ENCODE measurements around the gene MESD. TPM values are rescaled to one million over a fixed set of nuclear protein-coding genes. Genes with fewer than 3 reads are reported as not detected.

MESD gene
- total RNA-seq, 5 donors from 2014 or later (not counting 1 experiment from before 2014, with no cell fraction given): 17.7 to 32.8 (median 30.7) TPM

DNA sequence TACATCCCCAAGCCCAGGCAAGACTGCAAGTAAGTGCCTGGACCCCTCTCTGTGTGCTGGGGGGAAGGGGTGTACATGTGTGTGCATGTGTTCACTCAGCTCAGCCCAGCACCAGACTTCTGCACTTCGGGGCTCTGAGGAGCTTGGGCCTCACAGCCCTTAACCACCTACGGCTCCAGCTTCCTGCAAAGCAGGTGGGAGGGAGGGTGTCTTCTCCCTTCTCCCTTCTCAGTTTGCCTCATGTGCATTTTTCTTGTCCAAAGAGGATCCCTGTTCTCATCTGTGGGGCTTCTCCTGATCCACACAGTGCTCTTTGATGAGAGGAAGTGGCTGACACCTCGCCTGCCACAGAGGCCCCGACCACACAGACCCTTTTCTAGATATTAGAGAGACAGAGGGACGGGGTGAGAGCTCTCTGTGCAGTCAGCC, 69.3 kb downstream of the MESD start:
- CTCF ChIA-PET: no interaction called here
- no peak overlapping the region for H3K27ac ChIP-seq (ENCODE audit: low read length)
- POLR2A ChIA-PET: no interaction called here
- H3K27ac Mint-ChIP-seq: no peak overlapping the region
- no peak for DNase-seq
- no peaks in the 10 kb centered on the region for H3K9me3 ChIP-seq
- peaks cover 13 to 23% (median 18%) of the 10 kb centered on the region in 3 donors for H3K4me1 Mint-ChIP-seq
- no peaks in the 10 kb centered on the region for H3K36me3 ChIP-seq (ENCODE audit: control insufficient read depth in 2 of 2, extremely low read depth in 1 of 2, insufficient read depth in 1 of 2, low read length in 1 of 2)
- H3K9me3 Mint-ChIP-seq: no peaks in the 10 kb centered on the region
- ATAC-seq (replicated peaks in 1 of 4): peak in 3 of 4 experiments; percentile 24 to 40 (median 31)
- H3K27me3 Mint-ChIP-seq: no peaks in the 10 kb centered on the region
- no peak overlapping the region for H3K4me3 ChIP-seq (ENCODE audit: control insufficient read depth in 1 of 2, extremely low read depth in 1 of 2, low read length in 1 of 2)
- H3K4me3 Mint-ChIP-seq: no peak overlapping the region
- WGBS (ENCODE audit: insufficient coverage): no CpG with 5 or more reads among the region's 5 CpGs
- H3K4me1 ChIP-seq (ENCODE audit: control insufficient read depth in 1 of 2, extremely low read depth in 1 of 2, insufficient read depth in 2 of 2, low read length in 2 of 2): peaks cover 2 to 18% of the 10 kb centered on the region in 2 experiments
- peaks cover 14% of the 10 kb centered on the region for H3K36me3 Mint-ChIP-seq
- H3K27me3 ChIP-seq (replicated peaks in 1 of 2; ENCODE audit: control insufficient read depth in 2 of 2, extremely low read depth in 1 of 2, insufficient read depth in 2 of 2, low read length in 1 of 2): no peaks in the 10 kb centered on the region

DNA sequence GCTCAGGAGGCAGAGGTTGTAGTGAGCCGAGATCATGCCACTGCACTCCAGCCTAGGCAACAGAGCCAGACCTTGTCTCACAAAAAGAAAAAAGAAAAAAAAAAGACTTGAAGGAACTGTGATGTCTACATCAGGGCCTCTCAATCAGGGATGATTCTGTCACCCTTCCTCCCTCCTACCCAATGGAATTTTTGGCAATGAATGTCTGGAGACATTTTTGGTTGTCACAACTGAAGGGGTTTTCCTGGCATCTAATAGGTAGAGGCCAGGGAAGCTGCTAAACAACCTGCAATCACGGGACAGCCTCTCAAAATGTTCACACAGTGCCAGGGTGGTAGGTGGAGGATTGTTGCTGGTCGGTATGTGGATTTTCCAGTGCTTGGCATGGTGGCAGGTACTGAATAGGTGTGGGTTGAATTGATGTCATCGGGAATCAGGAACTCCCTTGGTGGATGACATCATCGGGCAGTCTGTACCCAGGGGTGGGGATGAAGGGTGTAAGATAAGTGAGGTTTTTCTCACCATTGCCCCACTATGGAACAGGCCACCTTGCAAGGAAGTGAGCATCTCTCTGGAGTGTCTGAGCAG, 71.3 kb downstream of the MESD start:
- 100% methylated on average over 1 of the region's 5 CpGs for WGBS (ENCODE audit: insufficient coverage)
- no peaks in the 10 kb centered on the region for H3K36me3 ChIP-seq (ENCODE audit: control insufficient read depth in 2 of 2, extremely low read depth in 1 of 2, insufficient read depth in 1 of 2, low read length in 1 of 2)
- Mint-ChIP-seq H3K36me3 (peaks cover 12% of the 10 kb centered on the region), H3K27ac (no peak overlapping the region), H3K9me3 (no peaks in the 10 kb centered on the region), H3K4me3 (no peak overlapping the region), H3K4me1 (peaks cover 13 to 23% (median 18%) of the 10 kb centered on the region in 3 donors), H3K27me3 (no peaks in the 10 kb centered on the region)
- H3K27me3 ChIP-seq (replicated peaks in 1 of 2; ENCODE audit: control insufficient read depth in 2 of 2, extremely low read depth in 1 of 2, insufficient read depth in 2 of 2, low read length in 1 of 2): no peaks in the 10 kb centered on the region
- H3K4me3 ChIP-seq (ENCODE audit: control insufficient read depth in 1 of 2, extremely low read depth in 1 of 2, low read length in 1 of 2): no peak overlapping the region
- H3K9me3 ChIP-seq: no peaks in the 10 kb centered on the region
- ATAC-seq (replicated peaks in 1 of 4): no peak
- peaks cover 2 to 18% of the 10 kb centered on the region in 2 experiments for H3K4me1 ChIP-seq (ENCODE audit: control insufficient read depth in 1 of 2, extremely low read depth in 1 of 2, insufficient read depth in 2 of 2, low read length in 2 of 2)
- DNase-seq: no peak
- ChIA-PET CTCF (no interaction called here), POLR2A (interaction anchor here in 1 of 2 donors (0.6 kb wide), 1 partner anchor 1804 kb away, joined by 6 read pairs; no protein-coding TSS in a partner anchor)
- H3K27ac ChIP-seq (ENCODE audit: low read length): no peak overlapping the region

DNA sequence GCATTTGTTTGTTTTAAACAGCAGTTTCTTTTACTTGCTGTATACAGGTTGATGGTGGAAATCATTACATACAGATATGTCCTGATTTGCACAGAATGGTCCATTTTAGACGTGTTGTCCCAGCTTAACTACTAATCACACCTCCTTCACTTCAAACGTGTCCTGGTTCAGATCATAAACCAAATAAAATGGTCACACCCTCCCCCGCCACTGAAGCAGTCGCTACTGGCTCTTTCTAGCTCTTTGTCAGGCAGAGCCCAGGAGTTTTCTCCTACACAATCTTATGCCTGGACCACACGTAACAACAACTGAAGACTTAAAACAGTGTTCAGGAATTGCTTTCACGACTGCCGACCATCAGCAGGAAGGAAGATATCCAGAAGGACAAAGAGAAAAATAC, 73.6 kb downstream of the MESD start:
- Mint-ChIP-seq H3K4me3 (no peak overlapping the region), H3K27ac (no peak overlapping the region), H3K9me3 (no peaks in the 10 kb centered on the region), H3K36me3 (peaks cover 8% of the 10 kb centered on the region), H3K27me3 (no peaks in the 10 kb centered on the region), H3K4me1 (peaks cover 7 to 12% (median 8%) of the 10 kb centered on the region in 3 donors)
- no peak overlapping the region for H3K27ac ChIP-seq (ENCODE audit: low read length)
- no peaks in the 10 kb centered on the region for H3K27me3 ChIP-seq (replicated peaks in 1 of 2; ENCODE audit: control insufficient read depth in 2 of 2, extremely low read depth in 1 of 2, insufficient read depth in 2 of 2, low read length in 1 of 2)
- DNase-seq (no peak), ATAC-seq (replicated peaks in 1 of 4) (no peak)
- H3K9me3 ChIP-seq: no peaks in the 10 kb centered on the region
- no peaks in the 10 kb centered on the region for H3K36me3 ChIP-seq (ENCODE audit: control insufficient read depth in 2 of 2, extremely low read depth in 1 of 2, insufficient read depth in 1 of 2, low read length in 1 of 2)
- ChIA-PET CTCF (no interaction called here), POLR2A (no interaction called here)
- 51% methylated on average over 4 of the region's 7 CpGs for WGBS (ENCODE audit: insufficient coverage)
- no peak overlapping the region for H3K4me3 ChIP-seq (ENCODE audit: control insufficient read depth in 1 of 2, extremely low read depth in 1 of 2, low read length in 1 of 2)
- H3K4me1 ChIP-seq (ENCODE audit: control insufficient read depth in 1 of 2, extremely low read depth in 1 of 2, insufficient read depth in 2 of 2, low read length in 2 of 2): peaks cover 2 to 10% of the 10 kb centered on the region in 2 experiments

DNA sequence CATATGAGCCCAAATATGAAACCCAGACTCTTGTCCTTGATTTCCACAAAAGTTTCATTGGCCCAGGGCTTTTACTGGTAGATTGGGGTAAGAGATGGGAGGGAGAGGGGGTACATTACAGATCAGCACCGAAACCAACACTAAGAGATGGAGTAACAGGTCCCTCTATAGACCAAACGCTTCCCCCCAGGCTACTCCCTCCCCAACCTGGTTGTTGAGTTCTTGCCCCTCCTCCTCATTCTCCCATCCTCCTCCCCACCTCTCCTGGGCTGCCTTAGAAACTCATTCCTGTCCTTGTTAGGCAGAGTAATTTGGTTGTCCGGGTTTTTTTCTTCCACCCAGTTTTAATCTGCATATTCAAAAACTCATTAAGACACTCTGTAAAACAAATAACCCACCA, 74.1 kb downstream of the MESD start:
- Mint-ChIP-seq H3K27ac (no peak overlapping the region), H3K4me1 (peaks cover 2 to 6% (median 3%) of the 10 kb centered on the region in 3 donors), H3K36me3 (peaks cover 14% of the 10 kb centered on the region), H3K4me3 (no peak overlapping the region), H3K27me3 (no peaks in the 10 kb centered on the region), H3K9me3 (no peaks in the 10 kb centered on the region)
- H3K4me1 ChIP-seq (ENCODE audit: control insufficient read depth in 1 of 2, extremely low read depth in 1 of 2, insufficient read depth in 2 of 2, low read length in 2 of 2): peaks cover 0 to 5% of the 10 kb centered on the region in 2 experiments
- ATAC-seq (replicated peaks in 1 of 4) (no peak), DNase-seq (no peak)
- H3K36me3 ChIP-seq (ENCODE audit: control insufficient read depth in 2 of 2, extremely low read depth in 1 of 2, insufficient read depth in 1 of 2, low read length in 1 of 2): peaks cover 0 to under 1% of the 10 kb centered on the region in 2 donors
- CTCF ChIA-PET: no interaction called here
- POLR2A ChIA-PET: no interaction called here
- no peaks in the 10 kb centered on the region for H3K27me3 ChIP-seq (replicated peaks in 1 of 2; ENCODE audit: control insufficient read depth in 2 of 2, extremely low read depth in 1 of 2, insufficient read depth in 2 of 2, low read length in 1 of 2)
- no peak overlapping the region for H3K27ac ChIP-seq (ENCODE audit: low read length)
- H3K4me3 ChIP-seq (ENCODE audit: control insufficient read depth in 1 of 2, extremely low read depth in 1 of 2, low read length in 1 of 2): no peak overlapping the region
- WGBS (ENCODE audit: insufficient coverage): no CpG with 5 or more reads among the region's 3 CpGs
- no peaks in the 10 kb centered on the region for H3K9me3 ChIP-seq

DNA sequence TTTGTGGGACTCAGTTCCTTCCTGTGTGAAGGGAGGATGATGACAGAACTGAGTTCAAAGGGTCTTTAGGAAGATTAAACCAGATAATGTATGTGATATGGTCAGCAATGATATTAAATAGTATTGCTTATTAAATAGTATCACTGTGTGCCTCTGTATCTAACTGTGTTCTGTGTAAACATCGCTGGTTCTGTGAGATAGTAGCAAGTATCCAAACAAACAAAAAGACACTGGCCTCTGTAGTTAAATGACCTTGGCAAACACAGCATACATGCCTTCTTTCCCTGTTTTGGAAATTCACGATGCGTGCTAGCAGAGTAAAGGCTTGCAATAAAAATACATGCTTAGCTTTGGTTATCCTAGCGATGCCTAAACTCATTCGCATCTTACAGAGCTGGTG, 76.1 kb downstream of the MESD start:
- H3K27ac ChIP-seq (ENCODE audit: low read length): no peak overlapping the region
- Mint-ChIP-seq H3K4me1 (no peaks in the 10 kb centered on the region), H3K27me3 (no peaks in the 10 kb centered on the region), H3K36me3 (peaks cover 32% of the 10 kb centered on the region), H3K4me3 (no peak overlapping the region), H3K27ac (no peak overlapping the region), H3K9me3 (no peaks in the 10 kb centered on the region)
- POLR2A ChIA-PET: no interaction called here
- DNase-seq: no peak
- no peaks in the 10 kb centered on the region for H3K27me3 ChIP-seq (replicated peaks in 1 of 2; ENCODE audit: control insufficient read depth in 2 of 2, extremely low read depth in 1 of 2, insufficient read depth in 2 of 2, low read length in 1 of 2)
- H3K4me1 ChIP-seq (ENCODE audit: control insufficient read depth in 1 of 2, extremely low read depth in 1 of 2, insufficient read depth in 2 of 2, low read length in 2 of 2): no peaks in the 10 kb centered on the region
- no peak for ATAC-seq (replicated peaks in 1 of 4)
- no peak overlapping the region for H3K4me3 ChIP-seq (ENCODE audit: control insufficient read depth in 1 of 2, extremely low read depth in 1 of 2, low read length in 1 of 2)
- CTCF ChIA-PET: no interaction called here
- 100% methylated on average over 4 of the region's 5 CpGs for WGBS (ENCODE audit: insufficient coverage)
- H3K9me3 ChIP-seq: no peaks in the 10 kb centered on the region
- peaks cover 3 to 6% of the 10 kb centered on the region in 2 donors for H3K36me3 ChIP-seq (ENCODE audit: control insufficient read depth in 2 of 2, extremely low read depth in 1 of 2, insufficient read depth in 1 of 2, low read length in 1 of 2)

DNA sequence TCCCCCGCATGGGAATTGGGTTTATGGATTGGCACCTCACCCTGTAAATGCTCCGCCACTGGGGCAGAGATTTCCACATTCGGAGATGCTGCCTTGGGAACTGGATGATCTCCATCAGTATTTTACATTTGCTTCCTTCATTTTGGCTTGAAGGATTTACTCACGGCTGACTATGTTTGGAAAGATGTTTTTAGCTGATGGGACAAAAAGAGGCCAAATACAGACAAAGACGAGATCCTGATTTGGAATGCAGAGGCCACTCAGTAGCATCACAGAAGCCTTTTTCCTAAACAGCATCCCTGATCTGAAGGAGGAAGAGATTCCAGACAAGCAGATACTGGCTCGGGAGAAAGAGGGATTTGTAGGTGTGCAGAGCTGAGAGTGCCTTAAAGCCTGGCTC, 76.9 kb downstream of the MESD start:
- ChIA-PET POLR2A (no interaction called here), CTCF (no interaction called here)
- H3K4me3 Mint-ChIP-seq: no peak overlapping the region
- no peaks in the 10 kb centered on the region for H3K9me3 ChIP-seq
- DNase-seq (no peak), ATAC-seq (replicated peaks in 1 of 4) (no peak)
- WGBS (ENCODE audit: insufficient coverage): no CpG with 5 or more reads among the region's 6 CpGs
- no peaks in the 10 kb centered on the region for H3K4me1 ChIP-seq (ENCODE audit: control insufficient read depth in 1 of 2, extremely low read depth in 1 of 2, insufficient read depth in 2 of 2, low read length in 2 of 2)
- no peak overlapping the region for H3K27ac ChIP-seq (ENCODE audit: low read length)
- peaks cover 3 to 6% of the 10 kb centered on the region in 2 donors for H3K36me3 ChIP-seq (ENCODE audit: control insufficient read depth in 2 of 2, extremely low read depth in 1 of 2, insufficient read depth in 1 of 2, low read length in 1 of 2)
- no peaks in the 10 kb centered on the region for H3K9me3 Mint-ChIP-seq
- peaks cover 37% of the 10 kb centered on the region for H3K36me3 Mint-ChIP-seq
- no peak overlapping the region for H3K27ac Mint-ChIP-seq
- H3K27me3 ChIP-seq (replicated peaks in 1 of 2; ENCODE audit: control insufficient read depth in 2 of 2, extremely low read depth in 1 of 2, insufficient read depth in 2 of 2, low read length in 1 of 2): no peaks in the 10 kb centered on the region
- no peaks in the 10 kb centered on the region for H3K27me3 Mint-ChIP-seq
- H3K4me1 Mint-ChIP-seq: no peaks in the 10 kb centered on the region
- no peak overlapping the region for H3K4me3 ChIP-seq (ENCODE audit: control insufficient read depth in 1 of 2, extremely low read depth in 1 of 2, low read length in 1 of 2)

DNA sequence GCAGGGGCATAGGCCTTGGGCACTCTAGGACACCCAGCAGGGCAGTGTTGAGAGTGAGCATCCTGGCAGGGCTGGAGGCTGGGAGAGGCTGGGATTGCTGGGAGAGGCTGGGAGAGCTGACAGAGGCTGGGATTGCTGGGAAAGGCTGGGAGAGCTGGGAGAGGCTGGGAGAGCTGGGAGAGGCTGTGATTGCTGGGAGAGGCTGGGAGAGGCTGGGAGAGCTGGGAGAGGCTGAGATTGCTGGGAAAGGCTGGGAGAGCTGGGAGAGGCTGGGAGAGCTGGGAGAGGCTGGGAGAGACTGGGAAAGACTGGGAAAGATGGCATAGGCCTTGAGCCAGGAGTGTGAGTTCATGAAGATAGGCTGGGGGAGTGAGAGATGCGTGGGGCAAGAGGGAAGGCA, 77.8 kb downstream of the MESD start:
- no peak overlapping the region for H3K27ac ChIP-seq (ENCODE audit: low read length)
- Mint-ChIP-seq H3K27me3 (no peaks in the 10 kb centered on the region), H3K4me3 (no peak overlapping the region), H3K27ac (no peak overlapping the region), H3K9me3 (no peaks in the 10 kb centered on the region), H3K4me1 (no peaks in the 10 kb centered on the region), H3K36me3 (peaks cover 41% of the 10 kb centered on the region)
- CTCF ChIA-PET: no interaction called here
- no peak overlapping the region for H3K4me3 ChIP-seq (ENCODE audit: control insufficient read depth in 1 of 2, extremely low read depth in 1 of 2, low read length in 1 of 2)
- DNase-seq: no peak
- H3K36me3 ChIP-seq (ENCODE audit: control insufficient read depth in 2 of 2, extremely low read depth in 1 of 2, insufficient read depth in 1 of 2, low read length in 1 of 2): peaks cover 3 to 6% of the 10 kb centered on the region in 2 donors
- no peak for ATAC-seq (replicated peaks in 1 of 4)
- no peaks in the 10 kb centered on the region for H3K4me1 ChIP-seq (ENCODE audit: control insufficient read depth in 1 of 2, extremely low read depth in 1 of 2, insufficient read depth in 2 of 2, low read length in 2 of 2)
- H3K27me3 ChIP-seq (replicated peaks in 1 of 2; ENCODE audit: control insufficient read depth in 2 of 2, extremely low read depth in 1 of 2, insufficient read depth in 2 of 2, low read length in 1 of 2): no peaks in the 10 kb centered on the region
- no CpG with 5 or more reads among the region's 1 CpG for WGBS (ENCODE audit: insufficient coverage)
- POLR2A ChIA-PET: no interaction called here
- H3K9me3 ChIP-seq: no peaks in the 10 kb centered on the region
